Panc1 (cell line): ENCODE data around the gene AP3M1.
A peak's percentile ranks its signal among the peaks of the same experiment; 100 is the strongest.

Experiments
- CTCF ChIP-seq: fragments of 450-650 bp; IDR thresholded peaks from 2 replicates; pipeline ENCODE4 v1.5.1; 2017; ENCODE audit warnings: mild to moderate bottlenecking
- POLR2AphosphoS5 ChIP-seq: IDR thresholded peaks from 2 replicates; pipeline ENCODE4 v1.6.1; 2012; ENCODE audit warnings: mild to moderate bottlenecking, low read depth, low read length, moderate library complexity
- SIN3A ChIP-seq: IDR thresholded peaks from 2 replicates; pipeline ENCODE4 v1.6.1; 2012; ENCODE audit warnings: low read depth, mild to moderate bottlenecking, low read length, moderate library complexity, borderline replicate concordance; ENCODE audit not compliant: insufficient read depth
- TCF7L2 ChIP-seq: IDR thresholded peaks from 2 replicates; pipeline ENCODE4 v1.6.1; 2011; ENCODE audit warnings: mild to moderate bottlenecking, low read depth, low read length, inconsistent platforms
- TF ChIP-seq, protein P1 (sequence below), 2 experiments: IDR thresholded peaks; 2 replicates each; pipeline ENCODE4 v1.6.1; 2011 to 2012; ENCODE audit warnings: low read depth in 2 of 2, control low read depth in 1 of 2, low read length in 1 of 2, mild to moderate bottlenecking in 1 of 2, moderate library complexity in 1 of 2; ENCODE audit not compliant: insufficient read depth in 1 of 2

GRCh38 chr10:74081192-74081803 lies 69.3 kb downstream of the AP3M1 start:
- TF ChIP-seq CTCF, result peak; percentile 90
- TF ChIP-seq, protein P1, sequence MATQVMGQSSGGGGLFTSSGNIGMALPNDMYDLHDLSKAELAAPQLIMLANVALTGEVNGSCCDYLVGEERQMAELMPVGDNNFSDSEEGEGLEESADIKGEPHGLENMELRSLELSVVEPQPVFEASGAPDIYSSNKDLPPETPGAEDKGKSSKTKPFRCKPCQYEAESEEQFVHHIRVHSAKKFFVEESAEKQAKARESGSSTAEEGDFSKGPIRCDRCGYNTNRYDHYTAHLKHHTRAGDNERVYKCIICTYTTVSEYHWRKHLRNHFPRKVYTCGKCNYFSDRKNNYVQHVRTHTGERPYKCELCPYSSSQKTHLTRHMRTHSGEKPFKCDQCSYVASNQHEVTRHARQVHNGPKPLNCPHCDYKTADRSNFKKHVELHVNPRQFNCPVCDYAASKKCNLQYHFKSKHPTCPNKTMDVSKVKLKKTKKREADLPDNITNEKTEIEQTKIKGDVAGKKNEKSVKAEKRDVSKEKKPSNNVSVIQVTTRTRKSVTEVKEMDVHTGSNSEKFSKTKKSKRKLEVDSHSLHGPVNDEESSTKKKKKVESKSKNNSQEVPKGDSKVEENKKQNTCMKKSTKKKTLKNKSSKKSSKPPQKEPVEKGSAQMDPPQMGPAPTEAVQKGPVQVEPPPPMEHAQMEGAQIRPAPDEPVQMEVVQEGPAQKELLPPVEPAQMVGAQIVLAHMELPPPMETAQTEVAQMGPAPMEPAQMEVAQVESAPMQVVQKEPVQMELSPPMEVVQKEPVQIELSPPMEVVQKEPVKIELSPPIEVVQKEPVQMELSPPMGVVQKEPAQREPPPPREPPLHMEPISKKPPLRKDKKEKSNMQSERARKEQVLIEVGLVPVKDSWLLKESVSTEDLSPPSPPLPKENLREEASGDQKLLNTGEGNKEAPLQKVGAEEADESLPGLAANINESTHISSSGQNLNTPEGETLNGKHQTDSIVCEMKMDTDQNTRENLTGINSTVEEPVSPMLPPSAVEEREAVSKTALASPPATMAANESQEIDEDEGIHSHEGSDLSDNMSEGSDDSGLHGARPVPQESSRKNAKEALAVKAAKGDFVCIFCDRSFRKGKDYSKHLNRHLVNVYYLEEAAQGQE (IDR thresholded peaks at IDR 0.05; ENCODE audit: insufficient read depth in 1 of 2, low read depth in 2 of 2, low read length in 1 of 2), result no peak
- TF ChIP-seq POLR2AphosphoS5, result no peak
- no peak for TF ChIP-seq SIN3A
- TF ChIP-seq TCF7L2, result no peak
